HepG2 (cell line): ENCODE data around the gene ADAD2. TPM values are rescaled to one million over a fixed set of nuclear protein-coding genes. Genes with fewer than 3 reads are reported as not detected.
A peak's percentile ranks its signal among the peaks of the same experiment; 100 is the strongest.

Experiments
- ATAC-seq: fragments of 200-7000 bp; cut with Tn5 transposase; 3 replicates; pipeline ENCODE4 v1.9.1; 2020; ENCODE audit warnings: mild to moderate bottlenecking, moderate library complexity
- BruUV-seq: library from RNA; stranded (reverse); fragments of 400-500 nt; replicated peaks from 2 replicates; lab custom pipeline; 2021; lab: Mats Ljungman, UMichigan
- CTCF ChIA-PET: fragments of 300-600 bp; formaldehyde crosslinking; extraction: SDS; loops from one replicate; lab custom pipeline; 2021; ENCODE audit warnings: low total read pairs, inconsistent platforms, low intra/inter-chr PET ratio; lab: Yijun Ruan, JAX
- POLR2A ChIA-PET: fragments of 350-600 bp; sonication (Branson Sonifier 250); formaldehyde crosslinking; loops from one replicate; lab custom pipeline; 2020; ENCODE audit warnings: antibody characterized with exemption, inconsistent platforms; lab: Yijun Ruan, JAX
- DNase-seq: peaks from one replicate; pipeline ENCODE4 v3.0.0-alpha.2; 2015; ENCODE audit warnings: low spot score
- FAIRE-seq: peaks from 3 replicates; lab custom pipeline; 2011; peaks lifted over from hg19 to GRCh38; lab: Jason Lieb, UNC
- H2AFZ ChIP-seq: one replicate; pipeline ENCODE4 v1.6.1; 2011; ENCODE audit warnings: low read length, inconsistent platforms
- H3K27ac ChIP-seq: fragments of 300-600 bp; 3 replicates; pipeline ENCODE4 v1.8.0; 2011; ENCODE audit warnings: mixed run types, mild to moderate bottlenecking, mixed read lengths, low read length, inconsistent platforms; ENCODE audit not compliant: insufficient read depth; ENCODE audit errors: extremely low read length
- H3K27me3 ChIP-seq, 2 experiments: fragments of 200-600 bp in 1 of 2; 2 replicates in 1 of 2; 3 replicates in 1 of 2; pipeline versions ENCODE4 v1.6.0 to v1.8.0; 2011; ENCODE audit warnings: low read length in 2 of 2, mild to moderate bottlenecking in 2 of 2, moderate library complexity in 2 of 2, inconsistent platforms in 1 of 2; ENCODE audit not compliant: insufficient read depth in 2 of 2, control insufficient read depth in 1 of 2
- H3K36me3 ChIP-seq, 2 experiments: fragments of 200-600 bp in 1 of 2; replicated peaks in 1 of 2; 2 replicates in 1 of 2; 3 replicates in 1 of 2; pipeline versions ENCODE4 v1.5.1 to v1.8.0; 2011; ENCODE audit warnings: low read length in 2 of 2, inconsistent platforms in 1 of 2; ENCODE audit not compliant: insufficient read depth in 2 of 2, control insufficient read depth in 1 of 2
- H3K4me1 ChIP-seq: 2 replicates; pipeline ENCODE4 v1.5.1; 2012; ENCODE audit warnings: low read length, inconsistent platforms; ENCODE audit not compliant: insufficient read depth
- H3K4me2 ChIP-seq: 2 replicates; pipeline ENCODE4 v1.6.0; 2011; ENCODE audit warnings: low read depth, low read length, inconsistent platforms
- H3K4me3 ChIP-seq, 3 experiments: fragments of 200-600 bp in 1 of 3; sonication (generic), shearing (Covaris generic) in 1 of 3; replicated peaks in 1 of 3; 2 replicates each; pipeline ENCODE4 v1.5.1; 2011 to 2016; ENCODE audit warnings: low read length in 3 of 3, inconsistent platforms in 2 of 3, low read depth in 2 of 3, mild to moderate bottlenecking in 2 of 3, control low read depth in 1 of 3, mixed read lengths in 1 of 3; ENCODE audit not compliant: insufficient read depth in 1 of 3
- H3K79me2 ChIP-seq: one replicate; pipeline ENCODE4 v1.6.1; 2011; ENCODE audit warnings: low read length, inconsistent platforms; ENCODE audit not compliant: insufficient read depth
- H3K9ac ChIP-seq: 2 replicates; pipeline ENCODE4 v1.6.0; 2011; ENCODE audit warnings: mild to moderate bottlenecking, low read depth, low read length, inconsistent platforms; ENCODE audit not compliant: insufficient read depth
- H3K9me3 ChIP-seq: 2 replicates; pipeline ENCODE4 v1.5.1; 2012; ENCODE audit warnings: mild to moderate bottlenecking, low read length
- H4K20me1 ChIP-seq: 2 replicates; pipeline ENCODE4 v1.6.0; 2011; ENCODE audit warnings: inconsistent platforms, mild to moderate bottlenecking, low read length, moderate library complexity; ENCODE audit not compliant: insufficient read depth
- ATF1 ChIP-seq: IDR thresholded peaks from 2 replicates; pipeline ENCODE4 v1.6.1; 2016; ENCODE audit warnings: mild to moderate bottlenecking, control low read depth
- GABPA ChIP-seq, 2 experiments: IDR thresholded peaks; 2 replicates each; pipeline ENCODE4 v1.6.1; 2011 to 2016; ENCODE audit warnings: low read depth in 2 of 2, low read length in 1 of 2, missing biosample characterization in 1 of 2, missing genetic modification characterization in 1 of 2
- IKZF5 ChIP-seq: IDR thresholded peaks from 2 replicates; pipeline ENCODE4 v1.6.1; 2018; ENCODE audit warnings: missing genetic modification reagents, mild to moderate bottlenecking, missing compliant biosample characterization
- KAT7 ChIP-seq: IDR thresholded peaks from 2 replicates; pipeline ENCODE4 v1.6.1; 2018; ENCODE audit warnings: borderline replicate concordance, missing compliant biosample characterization
- KLF6 ChIP-seq: IDR thresholded peaks from 2 replicates; pipeline ENCODE4 v1.8.0; 2016; ENCODE audit warnings: missing biosample characterization, missing genetic modification reagents
- ZFP1 ChIP-seq: IDR thresholded peaks from 2 replicates; pipeline ENCODE4 v1.6.1; 2016
- ZIK1 ChIP-seq: sonication (generic); formaldehyde crosslinking; IDR thresholded peaks from 2 replicates; pipeline ENCODE4 v1.5.0; 2020; ENCODE audit warnings: mild to moderate bottlenecking, low read depth, missing genetic modification reagents, borderline replicate concordance
- ZNF24 ChIP-seq: fragments of 450-650 bp; IDR thresholded peaks from 2 replicates; pipeline ENCODE4 v1.6.1; 2017; ENCODE audit warnings: antibody characterized with exemption, mild to moderate bottlenecking
- ZNF282 ChIP-seq: fragments of 450-650 bp; IDR thresholded peaks from 2 replicates; pipeline ENCODE4 v1.6.1; 2018; ENCODE audit not compliant: partially characterized antibody
- ZNF530 ChIP-seq: sonication (generic); formaldehyde crosslinking; IDR thresholded peaks from 2 replicates; pipeline ENCODE4 v1.5.0; 2020; ENCODE audit warnings: low read depth, mild to moderate bottlenecking, missing genetic modification reagents
- ZNF570 ChIP-seq: sonication (generic); formaldehyde crosslinking; IDR thresholded peaks from 2 replicates; pipeline ENCODE4 v1.4.0; 2020; ENCODE audit warnings: mild to moderate bottlenecking, missing genetic modification reagents, borderline replicate concordance
- ZNF615 ChIP-seq: sonication (generic); formaldehyde crosslinking; IDR thresholded peaks from 2 replicates; pipeline ENCODE4 v1.5.0; 2020; ENCODE audit warnings: mild to moderate bottlenecking, missing genetic modification reagents, borderline replicate concordance
- ZNF788 ChIP-seq: sonication (generic); formaldehyde crosslinking; IDR thresholded peaks from 2 replicates; pipeline ENCODE4 v1.5.0; 2020; ENCODE audit warnings: mild to moderate bottlenecking, missing genetic modification reagents, borderline replicate concordance
- ZNF792 ChIP-seq: IDR thresholded peaks from 2 replicates; pipeline ENCODE4 v1.6.1; 2016
- WGBS: methylation state at CpG from one replicate; pipeline ENCODE4 v1.1.6; 2017; ENCODE audit warnings: low lambda C conversion rate; 5-methylcytosine and 5-hydroxymethylcytosine counted together
- in situ Hi-C: cut with HindIII; loops from 2 replicates; pipeline ENCODE4 v1.10.0; 2017; ENCODE audit warnings: low pct_unique_long_range_greater_than_20kb; ENCODE audit not compliant: extremely low pct_ligation_motif_present
- intact Hi-C: fragments of 100-400 bp; cut with micrococcal nuclease; formaldehyde crosslinking; loops from one replicate; pipeline ENCODE4 v1.10.0; 2022; ENCODE audit not compliant: unreplicated experiment
- polyA plus RNA-seq, 8 experiments: library from polyadenylated mRNA; depleted of rRNA in 3 of 8; stranded (reverse) in 7 of 8; unstranded in 1 of 8; fragments of >200 nt; fragmentation: Illumina TruSeq in 4 of 8; extraction: Trizol in 4 of 8; gene quantifications; 2 replicates each; pipeline versions ENCODE4 v1.2.1 to v1.2.3, GENCODE V29; 2011 to 2016; ENCODE audit warnings: low read depth in 4 of 8, missing spikeins in 1 of 8, mixed read lengths in 1 of 8; ENCODE audit not compliant: insufficient read depth in 1 of 8
- total RNA-seq, 5 experiments: library from RNA; depleted of rRNA; stranded (reverse); fragments of >200 nt; fragmentation: Illumina TruSeq; extraction: Trizol; gene quantifications; 2 replicates each; pipeline ENCODE4 v1.2.3, GENCODE V29; 2016; ENCODE audit warnings: low read depth in 1 of 5
- TF ChIP-seq, protein P1 (sequence below): sonication (generic); formaldehyde crosslinking; IDR thresholded peaks from 2 replicates; pipeline ENCODE4 v1.5.0; 2020; ENCODE audit warnings: mild to moderate bottlenecking, missing genetic modification reagents, moderate library complexity
- TF ChIP-seq, protein P2 (sequence below): conservative IDR thresholded peaks from 2 replicates; pipeline ENCODE4 v1.6.1; 2018; ENCODE audit warnings: missing genetic modification reagents

Gene ADAD2
- total and polyA plus RNA-seq, 2 of the 13 experiments (the other 11 are each of a cell fraction or from before 2014, with no cell fraction given) = not detected

DNA sequence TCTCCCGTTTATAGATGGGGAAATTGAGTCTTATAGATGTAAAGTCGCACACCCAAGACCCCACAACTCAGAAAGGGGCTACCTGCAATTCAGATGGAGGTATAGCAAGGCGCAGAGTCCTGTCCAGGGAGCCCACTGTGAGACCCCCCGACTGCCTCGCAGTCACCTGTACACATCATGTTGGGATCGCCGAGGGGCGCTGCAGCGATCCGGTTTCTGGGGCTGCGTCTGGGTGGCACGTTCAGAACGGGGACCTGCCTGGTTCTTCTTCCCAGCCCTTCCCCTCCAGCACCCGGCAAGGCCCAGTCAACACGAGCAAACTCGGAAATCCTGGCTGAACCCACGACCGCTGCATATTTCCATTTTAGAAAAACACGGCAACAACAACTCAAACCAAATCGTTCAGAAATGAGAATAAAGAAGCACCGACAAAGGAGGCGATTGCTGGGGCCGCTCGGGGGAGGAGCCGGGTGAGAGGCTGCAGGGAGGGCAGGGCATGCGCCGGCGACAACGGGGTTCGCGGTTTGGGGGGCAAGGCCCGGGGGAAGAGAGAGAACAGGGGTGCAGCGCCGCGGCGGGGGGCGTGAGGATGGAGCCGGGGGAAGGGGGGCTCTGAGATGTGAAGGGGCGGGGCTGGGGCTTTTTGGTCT is 46.6 kb upstream of the ADAD2 start (continued):
- TF ChIP-seq, protein P1, sequence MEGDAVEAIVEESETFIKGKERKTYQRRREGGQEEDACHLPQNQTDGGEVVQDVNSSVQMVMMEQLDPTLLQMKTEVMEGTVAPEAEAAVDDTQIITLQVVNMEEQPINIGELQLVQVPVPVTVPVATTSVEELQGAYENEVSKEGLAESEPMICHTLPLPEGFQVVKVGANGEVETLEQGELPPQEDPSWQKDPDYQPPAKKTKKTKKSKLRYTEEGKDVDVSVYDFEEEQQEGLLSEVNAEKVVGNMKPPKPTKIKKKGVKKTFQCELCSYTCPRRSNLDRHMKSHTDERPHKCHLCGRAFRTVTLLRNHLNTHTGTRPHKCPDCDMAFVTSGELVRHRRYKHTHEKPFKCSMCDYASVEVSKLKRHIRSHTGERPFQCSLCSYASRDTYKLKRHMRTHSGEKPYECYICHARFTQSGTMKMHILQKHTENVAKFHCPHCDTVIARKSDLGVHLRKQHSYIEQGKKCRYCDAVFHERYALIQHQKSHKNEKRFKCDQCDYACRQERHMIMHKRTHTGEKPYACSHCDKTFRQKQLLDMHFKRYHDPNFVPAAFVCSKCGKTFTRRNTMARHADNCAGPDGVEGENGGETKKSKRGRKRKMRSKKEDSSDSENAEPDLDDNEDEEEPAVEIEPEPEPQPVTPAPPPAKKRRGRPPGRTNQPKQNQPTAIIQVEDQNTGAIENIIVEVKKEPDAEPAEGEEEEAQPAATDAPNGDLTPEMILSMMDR (CRISPR knock-in tag) = peak; percentile 54
- TF ChIP-seq GABPA (IDR thresholded peaks at IDR 0.05; ENCODE audit: low read depth, low read length) (no peak), GABPA (CRISPR knock-in tag; IDR thresholded peaks at IDR 0.05; ENCODE audit: low read depth) (no peak), ZFP1 (CRISPR knock-in tag) (no peak), KAT7 (no peak), ZNF530 (CRISPR knock-in tag) (no peak)
- TF ChIP-seq, protein P2, sequence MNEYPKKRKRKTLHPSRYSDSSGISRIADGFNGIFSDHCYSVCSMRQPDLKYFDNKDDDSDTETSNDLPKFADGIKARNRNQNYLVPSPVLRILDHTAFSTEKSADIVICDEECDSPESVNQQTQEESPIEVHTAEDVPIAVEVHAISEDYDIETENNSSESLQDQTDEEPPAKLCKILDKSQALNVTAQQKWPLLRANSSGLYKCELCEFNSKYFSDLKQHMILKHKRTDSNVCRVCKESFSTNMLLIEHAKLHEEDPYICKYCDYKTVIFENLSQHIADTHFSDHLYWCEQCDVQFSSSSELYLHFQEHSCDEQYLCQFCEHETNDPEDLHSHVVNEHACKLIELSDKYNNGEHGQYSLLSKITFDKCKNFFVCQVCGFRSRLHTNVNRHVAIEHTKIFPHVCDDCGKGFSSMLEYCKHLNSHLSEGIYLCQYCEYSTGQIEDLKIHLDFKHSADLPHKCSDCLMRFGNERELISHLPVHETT (CRISPR knock-in tag) = no peak

DNA sequence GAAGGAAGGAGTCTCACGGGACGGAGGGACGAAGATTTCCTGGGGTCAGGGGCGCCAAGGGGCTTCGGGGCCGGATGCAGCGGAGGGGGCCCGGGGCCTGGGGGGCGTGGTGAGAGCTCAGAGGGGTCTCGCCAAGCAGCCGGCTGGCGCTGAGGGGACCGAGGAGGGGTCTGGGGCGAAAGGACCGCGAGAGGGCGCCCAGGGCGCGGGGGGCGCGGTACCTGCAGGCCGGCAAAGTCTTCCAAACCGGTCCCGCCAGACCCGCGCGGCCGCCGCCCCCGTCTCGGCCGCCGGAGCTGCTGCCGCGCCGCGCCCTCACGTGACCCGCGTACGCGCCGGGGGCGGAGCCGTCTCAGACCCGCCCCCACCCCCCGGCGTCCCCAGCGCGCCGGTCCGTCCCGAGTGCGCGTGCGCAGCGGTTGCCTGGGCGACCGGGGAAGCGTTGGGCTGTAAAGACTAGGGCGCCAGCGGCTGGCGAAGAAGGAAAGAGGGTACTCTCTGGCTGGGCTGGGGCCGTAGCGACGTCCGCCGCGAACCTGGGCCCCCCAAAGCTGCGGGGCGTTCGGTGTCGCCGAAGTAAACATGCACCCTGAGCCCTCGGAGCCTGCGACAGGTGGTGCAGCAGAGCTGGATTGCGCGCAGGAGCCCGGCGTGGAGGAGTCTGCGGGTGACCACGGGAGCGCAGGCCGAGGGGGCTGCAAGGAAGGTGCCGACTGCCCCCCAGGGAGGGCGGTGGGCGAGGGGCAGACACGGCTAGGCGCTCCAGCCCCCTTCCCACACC is 45.9 kb upstream of the ADAD2 start, which contains the start of the genes DNAAF1 and HSDL1:
TSS of gene DNAAF1 (plus strand) at position 450 of the 781 bp plus-strand sequence. CDS start at position 583, 133 bp downstream.
TSS of gene HSDL1 (minus strand) at position 319 of the 781 bp plus-strand sequence. CDS start 13,856 bp downstream, outside the sequence.
- peaks cover 33% of the 10 kb centered on the region for H3K79me2 ChIP-seq
- ATAC-seq (peak; percentile 74), DNase-seq (peak; percentile 83), FAIRE-seq (no peak)
- under 1% methylated on average over 29 of the region's 89 CpGs for WGBS
- H3K4me3 ChIP-seq = peak within 1 kb of the TSS; percentile 90 to 100 (median 92)
- peak within 1 kb of the TSS; percentile 77 for H3K9ac ChIP-seq
- H2AFZ ChIP-seq = no peak within 1 kb of the TSS
- H3K4me2 ChIP-seq = peak within 1 kb of the TSS; percentile 97
- H3K36me3 ChIP-seq = no peaks in the 10 kb centered on the region
- H4K20me1 ChIP-seq = peaks cover 3% of the 10 kb centered on the region; the same call in 1 of the 2 replicates
- H3K4me1 ChIP-seq = peaks cover 39% of the 10 kb centered on the region
- CTCF ChIA-PET = interaction anchor here (1.8 kb wide), 1 partner anchor 30 kb away, joined by 6 read pairs; no protein-coding TSS in a partner anchor
- intact Hi-C loops = loop anchor here (1.0 to 2.0 kb wide), 2 partner anchors 30 to 49 kb away; no protein-coding TSS in a partner anchor
- POLR2A ChIA-PET = interaction anchor here (0.7 to 1.4 kb wide), 3 partner anchors 28 to 55 kb away, joined by 3 to 24 read pairs (median 3); partner anchors contain the start of gene MBTPS1
- H3K9me3 ChIP-seq = no peaks in the 10 kb centered on the region
- peak within 1 kb of the TSS; percentile 55 for H3K27ac ChIP-seq
- no TSS peak for BruUV-seq
- peaks cover 2 to 10% of the 10 kb centered on the region in 2 experiments for H3K27me3 ChIP-seq
- in situ Hi-C loops = no loop called here
- TF ChIP-seq ZNF570 (no peak), ATF1 (CRISPR knock-in tag) (no peak), ZNF24 (no peak), ZNF615 (CRISPR knock-in tag) (no peak), IKZF5 (CRISPR knock-in tag) (peak; percentile 61; the same call in 1 of the 2 replicates), ZNF792 (no peak), ZNF788 (CRISPR knock-in tag) (no peak), ZNF282 (no peak), KLF6 (CRISPR knock-in tag) (no peak), ZIK1 (CRISPR knock-in tag) (no peak)
